OCI-LY7 (cell line): ENCODE results near the gene SLC25A33. TPM values are rescaled to one million over a fixed set of nuclear protein-coding genes. Genes with fewer than 3 reads are reported as not detected.

Experiments used
- BruUV-seq: library from RNA; stranded (reverse); fragments of 400-500 nt; replicated peaks from 2 replicates; lab custom pipeline; 2021; lab: Mats Ljungman, UMichigan
- CTCF ChIA-PET: fragments of 300-600 bp; sonication (Branson Sonifier 250); formaldehyde crosslinking; loops from one replicate; lab custom pipeline; 2022; ENCODE audit warnings: antibody characterized with exemption; ENCODE audit not compliant: unreplicated experiment; lab: Charles Lee
- POLR2A ChIA-PET: fragments of 300-600 bp; sonication (Branson Sonifier 250); formaldehyde crosslinking; loops from one replicate; lab custom pipeline; 2022; ENCODE audit warnings: antibody characterized with exemption; lab: Charles Lee
- DNase-seq: peaks from one replicate; pipeline ENCODE4 v3.0.0-alpha.2; 2015; ENCODE audit warnings: low spot score
- H2AFZ ChIP-seq: fragments of 200-600 bp; sonication (generic), shearing (Covaris generic); 2 replicates; pipeline ENCODE4 v1.6.1; 2014; ENCODE audit warnings: mild to moderate bottlenecking, antibody characterized with exemption, low read length, moderate library complexity
- H3K27ac ChIP-seq: fragments of 200-600 bp; sonication (generic); 2 replicates; pipeline ENCODE4 v1.5.1; 2014; ENCODE audit warnings: mixed run types, low read depth, mild to moderate bottlenecking, moderate library complexity, low read length, inconsistent platforms; ENCODE audit not compliant: poor library complexity, severe bottlenecking
- H3K36me3 ChIP-seq: fragments of 200-600 bp; sonication (generic); 2 replicates; pipeline ENCODE4 v1.6.1; 2014; ENCODE audit warnings: mild to moderate bottlenecking, antibody characterized with exemption, low read length, moderate library complexity, mixed read lengths; ENCODE audit not compliant: insufficient read depth
- H3K4me1 ChIP-seq: fragments of 200-600 bp; sonication (generic); 2 replicates; pipeline ENCODE4 v1.5.1; 2014; ENCODE audit warnings: mild to moderate bottlenecking, low read length; ENCODE audit not compliant: insufficient read depth, poor library complexity, severe bottlenecking
- H3K4me2 ChIP-seq: fragments of 200-600 bp; sonication (generic); 2 replicates; pipeline ENCODE4 v1.6.1; 2014; ENCODE audit warnings: mild to moderate bottlenecking, low read length
- H3K4me3 ChIP-seq: fragments of 200-600 bp; sonication (generic); 2 replicates; pipeline ENCODE4 v1.5.1; 2014; ENCODE audit warnings: mild to moderate bottlenecking, low read depth, low read length; ENCODE audit not compliant: poor library complexity, severe bottlenecking
- H3K79me2 ChIP-seq: fragments of 200-600 bp; sonication (generic); 2 replicates; pipeline ENCODE4 v1.6.1; 2016; ENCODE audit warnings: low read depth, mild to moderate bottlenecking, low read length, moderate library complexity, mixed read lengths; ENCODE audit not compliant: insufficient read depth
- H3K9me2 ChIP-seq: fragments of 200-600 bp; sonication (generic); 2 replicates; pipeline ENCODE4 v1.6.1; 2016; ENCODE audit warnings: mild to moderate bottlenecking, low read length, mixed read lengths; ENCODE audit not compliant: insufficient read depth
- H3K9me3 ChIP-seq: fragments of 200-600 bp; sonication (generic); 2 replicates; pipeline ENCODE4 v1.6.1; 2014; ENCODE audit warnings: mild to moderate bottlenecking, mixed run types, low read length, mixed read lengths
- H4K20me1 ChIP-seq: fragments of 200-600 bp; sonication (generic); 2 replicates; pipeline ENCODE4 v1.6.1; 2014; ENCODE audit warnings: mild to moderate bottlenecking, antibody characterized with exemption, low read length, moderate library complexity, mixed read lengths; ENCODE audit not compliant: insufficient read depth
- EZH2phosphoT487 ChIP-seq: fragments of 200-600 bp; sonication (generic); IDR thresholded peaks from 2 replicates; pipeline ENCODE4 v1.6.1; 2018; ENCODE audit warnings: low read depth, borderline replicate concordance, mild to moderate bottlenecking, mixed run types, antibody characterized with exemption, low read length, moderate library complexity, mixed read lengths
- intact Hi-C: fragments of 100-400 bp; cut with micrococcal nuclease; formaldehyde crosslinking; loops from one replicate; pipeline ENCODE4 v1.10.0; 2022; ENCODE audit not compliant: unreplicated experiment
- total RNA-seq, 2 experiments: library from RNA; depleted of rRNA in 1 of 2; stranded (reverse); fragments of >200 nt in 1 of 2; shearing (Covaris generic) in 1 of 2; gene quantifications; 2 replicates each; pipeline ENCODE4 v1.2.3, GENCODE V29; 2014 to 2022
- TF ChIP-seq, protein P1 (sequence below): fragments of 200-600 bp; sonication (generic); conservative IDR thresholded peaks from 2 replicates; pipeline ENCODE4 v1.5.1; 2014; ENCODE audit warnings: mild to moderate bottlenecking, antibody characterized with exemption, low read length, moderate library complexity, mixed read lengths

Gene SLC25A33
- total RNA-seq, 2 experiments from 2014 or later: 15.1 to 16.5 TPM

DNA sequence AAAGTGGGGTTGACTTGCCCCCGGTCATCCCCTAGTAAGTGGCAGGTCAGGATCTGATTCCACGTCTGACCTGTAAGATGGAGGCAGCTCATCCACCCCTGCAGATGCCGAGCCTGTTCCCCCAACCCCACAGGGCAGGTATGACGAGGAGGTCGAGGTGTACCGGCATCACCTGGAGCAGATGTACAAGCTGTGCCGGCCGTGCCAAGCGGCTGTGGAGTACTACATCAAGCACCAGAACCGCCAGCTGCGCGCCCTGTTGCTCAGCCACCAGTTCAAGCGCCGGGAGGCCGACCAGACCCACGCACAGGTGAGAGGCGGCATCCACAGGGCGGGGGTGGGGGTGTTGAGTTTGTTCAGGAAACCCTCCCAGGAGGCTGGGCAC, 59.0 kb downstream of the SLC25A33 start:
- no TSS peak for BruUV-seq
- H2AFZ ChIP-seq: no peak overlapping the region
- peaks cover 6% of the 10 kb centered on the region for H3K4me1 ChIP-seq
- POLR2A ChIA-PET: interaction anchor here (0.9 to 1.4 kb wide), 2 partner anchors 9 to 119 kb away, joined by 3 read pairs; no protein-coding TSS in a partner anchor
- intact Hi-C loops: no loop called here
- H3K27ac ChIP-seq: no peak overlapping the region
- no peak overlapping the region for H3K4me3 ChIP-seq
- H3K79me2 ChIP-seq: no peaks in the 10 kb centered on the region
- no peaks in the 10 kb centered on the region for H3K9me3 ChIP-seq
- no peak overlapping the region for H3K4me2 ChIP-seq
- TF ChIP-seq, protein P1, sequence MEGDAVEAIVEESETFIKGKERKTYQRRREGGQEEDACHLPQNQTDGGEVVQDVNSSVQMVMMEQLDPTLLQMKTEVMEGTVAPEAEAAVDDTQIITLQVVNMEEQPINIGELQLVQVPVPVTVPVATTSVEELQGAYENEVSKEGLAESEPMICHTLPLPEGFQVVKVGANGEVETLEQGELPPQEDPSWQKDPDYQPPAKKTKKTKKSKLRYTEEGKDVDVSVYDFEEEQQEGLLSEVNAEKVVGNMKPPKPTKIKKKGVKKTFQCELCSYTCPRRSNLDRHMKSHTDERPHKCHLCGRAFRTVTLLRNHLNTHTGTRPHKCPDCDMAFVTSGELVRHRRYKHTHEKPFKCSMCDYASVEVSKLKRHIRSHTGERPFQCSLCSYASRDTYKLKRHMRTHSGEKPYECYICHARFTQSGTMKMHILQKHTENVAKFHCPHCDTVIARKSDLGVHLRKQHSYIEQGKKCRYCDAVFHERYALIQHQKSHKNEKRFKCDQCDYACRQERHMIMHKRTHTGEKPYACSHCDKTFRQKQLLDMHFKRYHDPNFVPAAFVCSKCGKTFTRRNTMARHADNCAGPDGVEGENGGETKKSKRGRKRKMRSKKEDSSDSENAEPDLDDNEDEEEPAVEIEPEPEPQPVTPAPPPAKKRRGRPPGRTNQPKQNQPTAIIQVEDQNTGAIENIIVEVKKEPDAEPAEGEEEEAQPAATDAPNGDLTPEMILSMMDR: no peak
- TF ChIP-seq EZH2phosphoT487: no peak
- H4K20me1 ChIP-seq: no peaks in the 10 kb centered on the region
- CTCF ChIA-PET: no interaction called here
- DNase-seq: no peak
- no peaks in the 10 kb centered on the region for H3K9me2 ChIP-seq
- H3K36me3 ChIP-seq: peaks cover 42% of the 10 kb centered on the region; the same call in 1 of the 2 replicates

GRCh38 chr1:9599741-9600140, 60.5 kb downstream of the SLC25A33 start:
- H3K36me3 ChIP-seq: peaks cover 42% of the 10 kb centered on the region; the same call in 1 of the 2 replicates
- H3K27ac ChIP-seq: no peak overlapping the region
- no peak overlapping the region for H3K4me3 ChIP-seq
- no peaks in the 10 kb centered on the region for H4K20me1 ChIP-seq
- H3K79me2 ChIP-seq: no peaks in the 10 kb centered on the region
- ChIA-PET CTCF (interaction anchor here (0.6 kb wide), 1 partner anchor 10 kb away, joined by 3 read pairs; no protein-coding TSS in a partner anchor), POLR2A (interaction anchor here (1.5 kb wide), 1 partner anchor 17 kb away, joined by 4 read pairs; no protein-coding TSS in a partner anchor)
- H3K4me1 ChIP-seq: no peaks in the 10 kb centered on the region
- TF ChIP-seq, protein P1: no peak
- TF ChIP-seq EZH2phosphoT487: no peak
- H3K9me3 ChIP-seq: no peaks in the 10 kb centered on the region
- no TSS peak for BruUV-seq
- H3K9me2 ChIP-seq: no peaks in the 10 kb centered on the region
- intact Hi-C loops: no loop called here
- H2AFZ ChIP-seq: no peak overlapping the region
- no peak for DNase-seq
- H3K4me2 ChIP-seq: no peak overlapping the region
